ENCODE results near the gene TCF12.

TCF12 gene

GRCh38 chr15:57272771-57273357 is 354.4 kb downstream of the TCF12 start:
- DNase-seq, result no peak

GRCh38 chr15:57273402-57273801 is 355.0 kb downstream of the TCF12 start:
- no peak for DNase-seq

GRCh38 chr15:57278439-57278838 is 360.0 kb downstream of the TCF12 start:
- DNase-seq, result no peak

GRCh38 chr15:57280464-57280863 is 362.0 kb downstream of the TCF12 start:
- no peak for DNase-seq

- DNase-seq, result peak; percentile 55 to 86
Observed at GRCh38 chr15:57281321-57281720, 362.9 kb downstream of the TCF12 start.

GRCh38 chr15:57282686-57283085 is 364.2 kb downstream of the TCF12 start:
- no peak for DNase-seq

GRCh38 chr15:57283774-57284503 is 365.5 kb downstream of the TCF12 start:
- no peak for DNase-seq

- no peak for DNase-seq
Observed at GRCh38 chr15:57284535-57284934, 366.1 kb downstream of the TCF12 start.

GRCh38 chr15:57285386-57285785 is 366.9 kb downstream of the TCF12 start:
- no peak for DNase-seq

- DNase-seq, result no peak
Observed at GRCh38 chr15:57286446-57287122, 368.1 kb downstream of the TCF12 start.

GRCh38 chr15:57287123-57287521 is 368.7 kb downstream of the TCF12 start:
- DNase-seq, result no peak

GRCh38 chr15:57288926-57289580 is 370.6 kb downstream of the TCF12 start:
- DNase-seq, result no peak

- no peak for DNase-seq
Observed at GRCh38 chr15:57290187-57290586, 371.7 kb downstream of the TCF12 start.

- DNase-seq, result no peak
Observed at GRCh38 chr15:57290826-57291225, 372.4 kb downstream of the TCF12 start.

- DNase-seq, result peak; percentile 31 to 65
Observed at GRCh38 chr15:57296473-57297162, 378.2 kb downstream of the TCF12 start.

- DNase-seq, result no peak
Observed at GRCh38 chr15:57297163-57297593, 378.7 kb downstream of the TCF12 start.

GRCh38 chr15:57297630-57298029 is 379.2 kb downstream of the TCF12 start:
- DNase-seq, result no peak

GRCh38 chr15:57298204-57298603 is 379.8 kb downstream of the TCF12 start:
- DNase-seq, result no peak

GRCh38 chr15:57298843-57299550 is 380.6 kb downstream of the TCF12 start:
- DNase-seq, result no peak

- no peak for DNase-seq
Observed at GRCh38 chr15:57301307-57301706, 382.9 kb downstream of the TCF12 start.

GRCh38 chr15:57302640-57303257 is 384.3 kb downstream of the TCF12 start:
- no peak for DNase-seq

GRCh38 chr15:57305009-57305408 is 386.6 kb downstream of the TCF12 start:
- DNase-seq, result no peak

All from NCI-H2081 (cell line).